IMR-90 (cell line): Measurements from ENCODE around the gene RAPGEF1. TPM values are rescaled to one million over a fixed set of nuclear protein-coding genes. Genes with fewer than 3 reads are reported as not detected.

Source experiments
- ATAC-seq: fragments of 200-7000 bp; cut with Tn5 transposase; 2 replicates; pipeline ENCODE4 v1.9.1; 2020; ENCODE audit warnings: low read depth, mild to moderate bottlenecking, moderate library complexity
- BruUV-seq: library from RNA; stranded (reverse); fragments of 400-500 nt; replicated peaks from 2 replicates; lab custom pipeline; 2021; lab: Mats Ljungman, UMichigan
- CTCF ChIA-PET: fragments of 300-600 bp; formaldehyde crosslinking; extraction: SDS; loops from one replicate; lab custom pipeline; 2021; ENCODE audit warnings: antibody characterized with exemption; lab: Yijun Ruan, JAX
- POLR2A ChIA-PET: fragments of 300-600 bp; sonication (Branson Sonifier 250); formaldehyde crosslinking; loops from one replicate; lab custom pipeline; 2022; ENCODE audit warnings: antibody characterized with exemption; ENCODE audit not compliant: unreplicated experiment; lab: Charles Lee
- DNase-seq: peaks from one replicate; pipeline ENCODE4 v3.0.0; 2013
- H2AFZ ChIP-seq: replicated peaks from 2 replicates; pipeline ENCODE3; 2013; ENCODE audit warnings: low read length, mild to moderate bottlenecking; ENCODE audit not compliant: poor library complexity
- H2AK5ac ChIP-seq: 2 replicates; pipeline ENCODE4 v1.6.1; 2013; ENCODE audit warnings: low read depth, low read length, inconsistent platforms
- H2AK9ac ChIP-seq: replicated peaks from 2 replicates; pipeline ENCODE3; 2013; ENCODE audit warnings: mild to moderate bottlenecking, low read depth, low read length, moderate library complexity; ENCODE audit not compliant: poor library complexity
- H2BK120ac ChIP-seq: 2 replicates; pipeline ENCODE4 v1.6.1; 2013; ENCODE audit warnings: low read depth, low read length, inconsistent platforms
- H2BK15ac ChIP-seq: 3 replicates; pipeline ENCODE4 v1.6.1; 2013; ENCODE audit warnings: low read depth, low read length, inconsistent platforms
- H2BK20ac ChIP-seq: 2 replicates; pipeline ENCODE4 v1.6.1; 2013; ENCODE audit warnings: low read depth, mild to moderate bottlenecking, inconsistent platforms, low read length, moderate library complexity
- H2BK5ac ChIP-seq: 2 replicates; pipeline ENCODE4 v1.6.1; 2013; ENCODE audit warnings: mild to moderate bottlenecking, low read depth, low read length, inconsistent platforms; ENCODE audit not compliant: poor library complexity, severe bottlenecking
- H3K14ac ChIP-seq: replicated peaks from 2 replicates; pipeline ENCODE4 v1.6.1; 2013; ENCODE audit warnings: low read depth, low read length, inconsistent platforms
- H3K18ac ChIP-seq: 2 replicates; pipeline ENCODE4 v1.6.1; 2013; ENCODE audit warnings: low read depth, low read length, control low read depth
- H3K23ac ChIP-seq: 2 replicates; pipeline ENCODE4 v1.6.1; 2013; ENCODE audit warnings: low read depth, low read length, inconsistent platforms
- H3K27ac ChIP-seq: 2 replicates; pipeline ENCODE4 v1.5.1; 2013; ENCODE audit warnings: mild to moderate bottlenecking, control low read depth, low read length; ENCODE audit not compliant: insufficient read depth
- H3K27me3 ChIP-seq: 2 replicates; pipeline ENCODE4 v1.6.1; 2013; ENCODE audit warnings: low read length; ENCODE audit not compliant: control insufficient read depth, insufficient read depth
- H3K36me3 ChIP-seq: 2 replicates; pipeline ENCODE4 v1.6.1; 2013; ENCODE audit warnings: low read length, mixed read lengths; ENCODE audit not compliant: control insufficient read depth, insufficient read depth
- H3K4ac ChIP-seq: 2 replicates; pipeline ENCODE4 v1.6.1; 2013; ENCODE audit warnings: low read depth, low read length, inconsistent platforms
- H3K4me1 ChIP-seq: 2 replicates; pipeline ENCODE4 v1.6.1; 2013; ENCODE audit warnings: low read length, mixed read lengths; ENCODE audit not compliant: control insufficient read depth, insufficient read depth
- H3K4me2 ChIP-seq: 2 replicates; pipeline ENCODE4 v1.6.1; 2013; ENCODE audit warnings: low read depth, mild to moderate bottlenecking, control low read depth, low read length, moderate library complexity
- H3K4me3 ChIP-seq: 2 replicates; pipeline ENCODE4 v1.5.1; 2013; ENCODE audit warnings: low read depth, mild to moderate bottlenecking, control low read depth, low read length, moderate library complexity; ENCODE audit not compliant: insufficient read depth
- H3K56ac ChIP-seq: 2 replicates; pipeline ENCODE4 v1.6.1; 2013; ENCODE audit warnings: low read length, inconsistent platforms; ENCODE audit not compliant: insufficient read depth; ENCODE audit errors: extremely low read depth
- H3K79me1 ChIP-seq, 2 experiments: 2 replicates each; pipeline ENCODE4 v1.6.1; 2013; ENCODE audit warnings: low read length in 2 of 2, inconsistent platforms in 1 of 2, low read depth in 1 of 2
- H3K9ac ChIP-seq: 2 replicates; pipeline ENCODE4 v1.6.1; 2013; ENCODE audit warnings: low read depth, low read length, control low read depth
- H3K9me1 ChIP-seq: 2 replicates; pipeline ENCODE4 v1.6.1; 2013; ENCODE audit warnings: low read length, inconsistent platforms; ENCODE audit not compliant: insufficient read depth
- H3K9me3 ChIP-seq: 2 replicates; pipeline ENCODE4 v1.6.1; 2013; ENCODE audit warnings: low read length; ENCODE audit not compliant: control insufficient read depth, insufficient read depth
- H4K20me1 ChIP-seq: 2 replicates; pipeline ENCODE4 v1.6.1; 2013; ENCODE audit warnings: low read length, inconsistent platforms; ENCODE audit not compliant: insufficient read depth
- H4K5ac ChIP-seq: 2 replicates; pipeline ENCODE4 v1.6.1; 2013; ENCODE audit warnings: mild to moderate bottlenecking, low read depth, low read length, control low read depth
- H4K8ac ChIP-seq, 2 experiments: 2 replicates each; pipeline ENCODE4 v1.6.1; 2013; ENCODE audit warnings: low read depth in 2 of 2, low read length in 2 of 2, control low read depth in 1 of 2, inconsistent platforms in 1 of 2
- H4K91ac ChIP-seq: 2 replicates; pipeline ENCODE4 v1.6.1; 2013; ENCODE audit warnings: low read depth, low read length, inconsistent platforms; ENCODE audit not compliant: insufficient read depth
- CEBPB ChIP-seq: IDR thresholded peaks from 2 replicates; pipeline ENCODE4 v1.6.1; 2012; ENCODE audit warnings: low read depth, low read length, improper control_type of control experiment
- CHD1 ChIP-seq: IDR thresholded peaks from 2 replicates; pipeline ENCODE4 v1.6.1; 2012; ENCODE audit warnings: low read depth, low read length, improper control_type of control experiment
- CTCF ChIP-seq: conservative IDR thresholded peaks from 2 replicates; pipeline ENCODE4 v1.5.1; 2012; ENCODE audit warnings: mild to moderate bottlenecking, low read depth, low read length, improper control_type of control experiment
- ELK1 ChIP-seq: fragments of 150-350 bp; IDR thresholded peaks from 2 replicates; pipeline ENCODE4 v1.6.1; 2016; ENCODE audit warnings: low read depth, mild to moderate bottlenecking, low read length, moderate library complexity, borderline replicate concordance
- FOS ChIP-seq: fragments of 150-350 bp; IDR thresholded peaks from 2 replicates; pipeline ENCODE4 v1.6.1; 2016; ENCODE audit warnings: low read depth, low read length
- MAFK ChIP-seq: IDR thresholded peaks from 2 replicates; pipeline ENCODE4 v1.6.1; 2012; ENCODE audit warnings: low read depth, low read length, improper control_type of control experiment
- MAZ ChIP-seq: IDR thresholded peaks from 2 replicates; pipeline ENCODE4 v1.6.1; 2012; ENCODE audit warnings: low read depth, mild to moderate bottlenecking, low read length, improper control_type of control experiment, moderate library complexity, borderline replicate concordance
- MXI1 ChIP-seq: IDR thresholded peaks from 2 replicates; pipeline ENCODE4 v1.6.1; 2012; ENCODE audit warnings: low read depth, mild to moderate bottlenecking, low read length, moderate library complexity, borderline replicate concordance
- NFE2L2 ChIP-seq: fragments of 150-350 bp; IDR thresholded peaks from 2 replicates; pipeline ENCODE4 v1.6.1; 2016; ENCODE audit warnings: low read depth, mild to moderate bottlenecking, low read length
- RCOR1 ChIP-seq: IDR thresholded peaks from 2 replicates; pipeline ENCODE4 v1.6.1; 2012; ENCODE audit warnings: mild to moderate bottlenecking, low read length, improper control_type of control experiment; ENCODE audit not compliant: insufficient replicate concordance
- RFX5 ChIP-seq: IDR thresholded peaks from 2 replicates; pipeline ENCODE4 v1.8.0; 2012; ENCODE audit warnings: low read depth, mild to moderate bottlenecking, low read length, moderate library complexity
- SMC3 ChIP-seq: fragments of 150-350 bp; IDR thresholded peaks from 2 replicates; pipeline ENCODE4 v1.6.1; 2016; ENCODE audit warnings: low read depth, mild to moderate bottlenecking, antibody characterized with exemption, low read length, moderate library complexity
- USF2 ChIP-seq: fragments of 150-350 bp; IDR thresholded peaks from 2 replicates; pipeline ENCODE4 v1.6.1; 2017; ENCODE audit warnings: mild to moderate bottlenecking, antibody characterized with exemption, low read length, low read depth
- WGBS, 2 experiments: methylation state at CpG; one replicate each; pipeline versions ENCODE4 v1.1.5 to v1.1.7; 2013; ENCODE audit warnings: missing lambda C conversion rate in 2 of 2; ENCODE audit not compliant: insufficient read length in 1 of 2; ENCODE audit errors: extremely low coverage in 2 of 2; 5-methylcytosine and 5-hydroxymethylcytosine counted together
- dilution Hi-C: fragments of 300-500 bp; cut with HindIII; formaldehyde crosslinking; loops from one replicate; pipeline ENCODE4 v1.14.3; 2018; ENCODE audit warnings: low sequenced_read_pairs; ENCODE audit not compliant: unreplicated experiment
- in situ Hi-C: fragments of 300-500 bp; cut with MboI; formaldehyde crosslinking; loops from 3 replicates; pipeline ENCODE4 v1.14.3; 2019; ENCODE audit warnings: low sequenced_read_pairs, inconsistent platforms, mixed read lengths
- intact Hi-C: fragments of 100-400 bp; cut with micrococcal nuclease; formaldehyde crosslinking; loops from 2 replicates; pipeline ENCODE4 v1.10.0; 2022
- polyA plus RNA-seq, 3 experiments: library from polyadenylated mRNA; depleted of rRNA; stranded (reverse); fragments of >200 nt; gene quantifications; 2 replicates each; pipeline ENCODE4 v1.2.3, GENCODE V29; 2012; ENCODE audit warnings: low replicate concordance in 1 of 3
- total RNA-seq: library from RNA; depleted of rRNA; stranded (reverse); fragments of >200 nt; gene quantifications from 2 replicates; pipeline ENCODE4 v1.2.3, GENCODE V29; 2012

RAPGEF1 gene
- total and polyA plus RNA-seq, 2 of the 4 experiments (the other 2 are of a cell fraction), result 13.1 to 22.3 TPM

GRCh38 chr9:131584858-131585257, 155.0 kb downstream of the RAPGEF1 start:
- DNase-seq (no peak), ATAC-seq (no peak)
- no peaks in the 10 kb centered on the region for H3K4me1 ChIP-seq
- H3K27ac ChIP-seq, result no peak overlapping the region
- no peak overlapping the region for H3K4ac ChIP-seq
- H3K18ac ChIP-seq, result no peak overlapping the region
- intact Hi-C loops (no loop called here), dilution Hi-C loops (no loop called here), in situ Hi-C loops (loop anchor here (25.0 kb wide), 1 partner anchor 677 kb away; no protein-coding TSS in a partner anchor)
- H4K20me1 ChIP-seq, result no peaks in the 10 kb centered on the region
- H3K56ac ChIP-seq, result no peak overlapping the region
- no peak overlapping the region for H2BK20ac ChIP-seq
- H3K14ac ChIP-seq, result no peak overlapping the region
- no peak overlapping the region for H4K91ac ChIP-seq
- no peak overlapping the region for H2BK5ac ChIP-seq
- no peak overlapping the region for H4K8ac ChIP-seq
- H3K4me3 ChIP-seq, result no peak overlapping the region
- no peak overlapping the region for H2AK5ac ChIP-seq
- H3K9me1 ChIP-seq, result no peaks in the 10 kb centered on the region
- H2AK9ac ChIP-seq, result no peak overlapping the region
- WGBS, 2 experiments, result 88% methylated on average over 7 of the region's 7 CpGs; no CpG with 5 or more reads in 1 of the 2 experiments
- no TSS peak for BruUV-seq
- no peak overlapping the region for H2BK15ac ChIP-seq
- ChIA-PET POLR2A (no interaction called here), CTCF (interaction anchor here (0.5 kb wide), 1 partner anchor 23 kb away, joined by 3 read pairs; no protein-coding TSS in a partner anchor)
- peaks cover 58% of the 10 kb centered on the region for H3K36me3 ChIP-seq
- H3K23ac ChIP-seq, result no peak overlapping the region
- H3K27me3 ChIP-seq, result no peaks in the 10 kb centered on the region
- H3K79me1 ChIP-seq, result no peaks in the 10 kb centered on the region
- no peaks in the 10 kb centered on the region for H3K9me3 ChIP-seq
- no peak overlapping the region for H3K9ac ChIP-seq
- H2BK120ac ChIP-seq, result no peak overlapping the region
- TF ChIP-seq NFE2L2 (no peak), RCOR1 (no peak), CEBPB (no peak), USF2 (no peak), CTCF (no peak), RFX5 (no peak), MAFK (no peak), SMC3 (no peak), MXI1 (no peak), FOS (no peak), ELK1 (no peak), CHD1 (no peak), MAZ (no peak)
- H4K5ac ChIP-seq, result no peak overlapping the region
- no peak overlapping the region for H3K4me2 ChIP-seq
- no peak overlapping the region for H2AFZ ChIP-seq
